GM12864 (cell line): ENCODE results near the gene GABRR1.
"Not testable (repeated sequence)": the region's sequence is repeated elsewhere in the genome, so short reads cannot be mapped to it uniquely, and the experiment has no call there.

Source experiments
- DNase-seq: peaks from one replicate; pipeline ENCODE4 v3.0.0-alpha.2; 2011; ENCODE audit warnings: low read depth
- H3K4me3 ChIP-seq: 2 replicates; pipeline ENCODE4 v1.5.1; 2011; ENCODE audit warnings: mild to moderate bottlenecking, low read depth, low read length, control low read depth
- TF ChIP-seq, protein P1 (sequence below): IDR thresholded peaks from 2 replicates; pipeline ENCODE4 v1.5.1; 2011; ENCODE audit warnings: low read depth, mild to moderate bottlenecking, moderate library complexity, low read length, control low read depth, inconsistent platforms; ENCODE audit errors: missing control alignments

Gene GABRR1

DNA sequence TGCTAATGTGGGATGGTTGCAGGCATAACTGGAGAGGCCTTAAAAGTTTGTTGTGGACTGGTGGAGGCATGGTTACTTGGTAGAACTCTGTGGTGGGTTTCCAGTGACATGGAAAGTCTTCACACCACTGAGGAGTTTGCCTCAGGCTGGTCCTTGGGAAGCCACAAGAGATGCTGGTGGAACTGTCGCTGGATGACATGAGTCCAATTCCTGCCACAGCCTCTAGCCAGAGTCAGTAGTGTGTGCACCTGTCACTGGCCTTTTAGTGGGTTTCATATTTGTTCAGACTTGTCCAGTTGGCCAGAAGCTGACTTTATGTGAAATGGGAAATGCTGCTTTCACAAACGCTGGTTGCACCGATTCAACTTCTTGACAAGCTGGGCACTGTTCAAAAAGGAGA, 85.6 kb downstream of the GABRR1 start:
- DNase-seq, result no peak
- no peak overlapping the region for H3K4me3 ChIP-seq
- TF ChIP-seq, protein P1, sequence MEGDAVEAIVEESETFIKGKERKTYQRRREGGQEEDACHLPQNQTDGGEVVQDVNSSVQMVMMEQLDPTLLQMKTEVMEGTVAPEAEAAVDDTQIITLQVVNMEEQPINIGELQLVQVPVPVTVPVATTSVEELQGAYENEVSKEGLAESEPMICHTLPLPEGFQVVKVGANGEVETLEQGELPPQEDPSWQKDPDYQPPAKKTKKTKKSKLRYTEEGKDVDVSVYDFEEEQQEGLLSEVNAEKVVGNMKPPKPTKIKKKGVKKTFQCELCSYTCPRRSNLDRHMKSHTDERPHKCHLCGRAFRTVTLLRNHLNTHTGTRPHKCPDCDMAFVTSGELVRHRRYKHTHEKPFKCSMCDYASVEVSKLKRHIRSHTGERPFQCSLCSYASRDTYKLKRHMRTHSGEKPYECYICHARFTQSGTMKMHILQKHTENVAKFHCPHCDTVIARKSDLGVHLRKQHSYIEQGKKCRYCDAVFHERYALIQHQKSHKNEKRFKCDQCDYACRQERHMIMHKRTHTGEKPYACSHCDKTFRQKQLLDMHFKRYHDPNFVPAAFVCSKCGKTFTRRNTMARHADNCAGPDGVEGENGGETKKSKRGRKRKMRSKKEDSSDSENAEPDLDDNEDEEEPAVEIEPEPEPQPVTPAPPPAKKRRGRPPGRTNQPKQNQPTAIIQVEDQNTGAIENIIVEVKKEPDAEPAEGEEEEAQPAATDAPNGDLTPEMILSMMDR, result no peak

DNA sequence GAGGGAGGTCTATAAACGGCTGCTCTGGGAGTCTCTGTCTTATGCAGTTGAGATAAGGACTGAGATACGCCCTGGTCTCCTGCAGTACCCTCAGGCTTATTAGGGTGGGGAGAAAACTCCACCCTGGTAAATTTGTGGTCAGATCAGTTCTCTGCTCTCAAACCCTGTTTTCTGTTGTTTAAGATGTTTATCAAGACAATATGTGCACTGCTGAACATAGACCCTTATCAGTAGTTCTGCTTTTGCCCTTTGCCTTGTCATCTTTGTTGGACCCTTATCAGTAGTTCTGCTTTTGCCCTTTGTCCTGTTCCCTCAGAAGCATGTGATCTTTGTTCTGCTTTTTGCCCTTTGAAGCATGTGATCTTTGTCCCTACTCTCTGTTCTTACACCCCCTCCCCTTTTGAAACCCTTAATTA, 88.9 kb downstream of the GABRR1 start:
- not testable (repeated sequence) for H3K4me3 ChIP-seq, DNase-seq
